ENCODE data around the gene NSF.
"Not testable (repeated sequence)": the region's sequence is repeated elsewhere in the genome, so short reads cannot be mapped to it uniquely, and the experiment has no call there.

Gene NSF

GRCh38 chr17:46598344-46598931, 8.0 kb downstream of the NSF start:
- not testable (repeated sequence) for H3K27me3 ChIP-seq (ENCODE audit: control insufficient read depth, insufficient read depth, low read length); H3K9ac ChIP-seq (ENCODE audit: low read depth, low read length); H3K36me3 ChIP-seq (ENCODE audit: control insufficient read depth, insufficient read depth, low read length); H3K9me3 ChIP-seq (ENCODE audit: control insufficient read depth, insufficient read depth, low read length); H3K4me3 ChIP-seq (ENCODE audit: low read depth, low read length); H3K4me1 ChIP-seq (ENCODE audit: control insufficient read depth, insufficient read depth, low read length)

- not testable (repeated sequence) for H3K4me1 ChIP-seq (ENCODE audit: control insufficient read depth, insufficient read depth, low read length); H3K9me3 ChIP-seq (ENCODE audit: control insufficient read depth, insufficient read depth, low read length); H3K9ac ChIP-seq (ENCODE audit: low read depth, low read length); H3K4me3 ChIP-seq (ENCODE audit: low read depth, low read length); H3K27me3 ChIP-seq (ENCODE audit: control insufficient read depth, insufficient read depth, low read length); H3K36me3 ChIP-seq (ENCODE audit: control insufficient read depth, insufficient read depth, low read length)
Observed at GRCh38 chr17:46600767-46601166, 10.3 kb downstream of the NSF start.

GRCh38 chr17:46603125-46603524, 12.7 kb downstream of the NSF start:
- not testable (repeated sequence) for H3K9ac ChIP-seq (ENCODE audit: low read depth, low read length); H3K4me3 ChIP-seq (ENCODE audit: low read depth, low read length); H3K9me3 ChIP-seq (ENCODE audit: control insufficient read depth, insufficient read depth, low read length); H3K27me3 ChIP-seq (ENCODE audit: control insufficient read depth, insufficient read depth, low read length); H3K36me3 ChIP-seq (ENCODE audit: control insufficient read depth, insufficient read depth, low read length); H3K4me1 ChIP-seq (ENCODE audit: control insufficient read depth, insufficient read depth, low read length)

GRCh38 chr17:46611304-46611703, 20.8 kb downstream of the NSF start:
- H3K27me3 ChIP-seq (ENCODE audit: control insufficient read depth, insufficient read depth, low read length); H3K4me1 ChIP-seq (ENCODE audit: control insufficient read depth, insufficient read depth, low read length); H3K9ac ChIP-seq (ENCODE audit: low read depth, low read length); H3K36me3 ChIP-seq (ENCODE audit: control insufficient read depth, insufficient read depth, low read length); H3K9me3 ChIP-seq (ENCODE audit: control insufficient read depth, insufficient read depth, low read length); H3K4me3 ChIP-seq (ENCODE audit: low read depth, low read length): not testable (repeated sequence)

GRCh38 chr17:46613876-46614275, 23.4 kb downstream of the NSF start:
- H3K9me3 ChIP-seq (ENCODE audit: control insufficient read depth, insufficient read depth, low read length): not testable (repeated sequence)

GRCh38 chr17:46617121-46617520, 26.7 kb downstream of the NSF start:
- not testable (repeated sequence) for H3K9ac ChIP-seq (ENCODE audit: low read depth, low read length); H3K4me3 ChIP-seq (ENCODE audit: low read depth, low read length)

More at GRCh38 chr17:46613876-46614275, 23.4 kb downstream of the NSF start:
- H3K9ac ChIP-seq (ENCODE audit: low read depth, low read length); H3K4me1 ChIP-seq (ENCODE audit: control insufficient read depth, insufficient read depth, low read length); H3K4me3 ChIP-seq (ENCODE audit: low read depth, low read length); H3K36me3 ChIP-seq (ENCODE audit: control insufficient read depth, insufficient read depth, low read length); H3K27me3 ChIP-seq (ENCODE audit: control insufficient read depth, insufficient read depth, low read length): not testable (repeated sequence)

GRCh38 chr17:46618975-46619374, 28.5 kb downstream of the NSF start:
- not testable (repeated sequence) for H3K4me1 ChIP-seq (ENCODE audit: control insufficient read depth, insufficient read depth, low read length); H3K36me3 ChIP-seq (ENCODE audit: control insufficient read depth, insufficient read depth, low read length); H3K4me3 ChIP-seq (ENCODE audit: low read depth, low read length); H3K9ac ChIP-seq (ENCODE audit: low read depth, low read length); H3K27me3 ChIP-seq (ENCODE audit: control insufficient read depth, insufficient read depth, low read length); H3K9me3 ChIP-seq (ENCODE audit: control insufficient read depth, insufficient read depth, low read length)

More at GRCh38 chr17:46617121-46617520, 26.7 kb downstream of the NSF start:
- not testable (repeated sequence) for H3K36me3 ChIP-seq (ENCODE audit: control insufficient read depth, insufficient read depth, low read length); H3K27me3 ChIP-seq (ENCODE audit: control insufficient read depth, insufficient read depth, low read length); H3K4me1 ChIP-seq (ENCODE audit: control insufficient read depth, insufficient read depth, low read length); H3K9me3 ChIP-seq (ENCODE audit: control insufficient read depth, insufficient read depth, low read length)

GRCh38 chr17:46623790-46624189, 33.3 kb downstream of the NSF start:
- H3K4me1 ChIP-seq (ENCODE audit: control insufficient read depth, insufficient read depth, low read length); H3K27me3 ChIP-seq (ENCODE audit: control insufficient read depth, insufficient read depth, low read length); H3K9ac ChIP-seq (ENCODE audit: low read depth, low read length); H3K4me3 ChIP-seq (ENCODE audit: low read depth, low read length); H3K9me3 ChIP-seq (ENCODE audit: control insufficient read depth, insufficient read depth, low read length); H3K36me3 ChIP-seq (ENCODE audit: control insufficient read depth, insufficient read depth, low read length): not testable (repeated sequence)

- H3K9ac ChIP-seq (ENCODE audit: low read depth, low read length); H3K36me3 ChIP-seq (ENCODE audit: control insufficient read depth, insufficient read depth, low read length); H3K27me3 ChIP-seq (ENCODE audit: control insufficient read depth, insufficient read depth, low read length); H3K9me3 ChIP-seq (ENCODE audit: control insufficient read depth, insufficient read depth, low read length); H3K4me1 ChIP-seq (ENCODE audit: control insufficient read depth, insufficient read depth, low read length); H3K4me3 ChIP-seq (ENCODE audit: low read depth, low read length): not testable (repeated sequence)
Observed at GRCh38 chr17:46624726-46625125, 34.3 kb downstream of the NSF start.

GRCh38 chr17:46627452-46627851, 37.0 kb downstream of the NSF start:
- H3K27me3 ChIP-seq (ENCODE audit: control insufficient read depth, insufficient read depth, low read length); H3K4me1 ChIP-seq (ENCODE audit: control insufficient read depth, insufficient read depth, low read length); H3K4me3 ChIP-seq (ENCODE audit: low read depth, low read length); H3K36me3 ChIP-seq (ENCODE audit: control insufficient read depth, insufficient read depth, low read length); H3K9me3 ChIP-seq (ENCODE audit: control insufficient read depth, insufficient read depth, low read length); H3K9ac ChIP-seq (ENCODE audit: low read depth, low read length): not testable (repeated sequence)

GRCh38 chr17:46628753-46629436, 38.4 kb downstream of the NSF start:
- H3K27me3 ChIP-seq (ENCODE audit: control insufficient read depth, insufficient read depth, low read length); H3K9me3 ChIP-seq (ENCODE audit: control insufficient read depth, insufficient read depth, low read length); H3K9ac ChIP-seq (ENCODE audit: low read depth, low read length); H3K36me3 ChIP-seq (ENCODE audit: control insufficient read depth, insufficient read depth, low read length); H3K4me1 ChIP-seq (ENCODE audit: control insufficient read depth, insufficient read depth, low read length); H3K4me3 ChIP-seq (ENCODE audit: low read depth, low read length): not testable (repeated sequence)

GRCh38 chr17:46632146-46632545, 41.7 kb downstream of the NSF start:
- H3K4me3 ChIP-seq (ENCODE audit: low read depth, low read length); H3K36me3 ChIP-seq (ENCODE audit: control insufficient read depth, insufficient read depth, low read length); H3K27me3 ChIP-seq (ENCODE audit: control insufficient read depth, insufficient read depth, low read length); H3K4me1 ChIP-seq (ENCODE audit: control insufficient read depth, insufficient read depth, low read length); H3K9ac ChIP-seq (ENCODE audit: low read depth, low read length); H3K9me3 ChIP-seq (ENCODE audit: control insufficient read depth, insufficient read depth, low read length): not testable (repeated sequence)
